ENCODE measurements around the gene KIAA1958. TPM values are rescaled to one million over a fixed set of nuclear protein-coding genes. Genes with fewer than 3 reads are reported as not detected.
"Not testable (repeated sequence)": the region's sequence is repeated elsewhere in the genome, so short reads cannot be mapped to it uniquely, and the experiment has no call there.

KIAA1958 gene
- total and polyA plus RNA-seq, 2 donors from 2014 or later = 2.6 to 15.3 TPM

DNA sequence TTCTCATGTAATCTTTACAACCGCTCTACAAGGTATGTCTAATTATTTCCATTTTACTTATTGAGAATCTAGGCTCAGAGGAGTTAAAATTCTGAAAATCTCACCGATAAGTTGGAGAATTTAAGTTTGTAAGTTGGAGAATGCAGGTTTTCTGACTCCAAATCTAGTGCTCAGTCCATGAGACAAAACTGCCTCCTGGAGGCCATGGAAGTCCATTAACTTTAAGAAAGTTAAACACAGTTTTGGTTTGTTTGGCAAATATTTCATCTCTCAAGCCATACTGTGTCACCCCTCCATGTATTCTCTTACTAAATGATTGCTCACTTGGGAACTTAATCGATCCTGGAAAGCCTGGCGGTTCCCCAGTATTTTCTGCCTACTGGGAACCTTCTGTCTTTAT, 178.7 kb downstream of the KIAA1958 start:
- H3K4me3 ChIP-seq (ENCODE audit: low read length in 3 of 3) = no peak overlapping the region
- H3K4me1 ChIP-seq (ENCODE audit: control insufficient read depth in 2 of 3, insufficient read depth in 2 of 3, low read depth in 1 of 3, low read length in 3 of 3) = no peaks in the 10 kb centered on the region
- intact Hi-C loops (cut with DNase I) = no loop called here
- H3K9ac ChIP-seq (ENCODE audit: low read length in 3 of 3) = no peak overlapping the region
- H3K27ac ChIP-seq (ENCODE audit: low read depth in 2 of 2, low read length in 2 of 2) = no peak overlapping the region
- DNase-seq (no peak), FAIRE-seq (no peak)
- H3K27me3 ChIP-seq (ENCODE audit: control insufficient read depth, insufficient read depth, low read length) = no peaks in the 10 kb centered on the region
- peak; percentile 15 for TF ChIP-seq CTCF (IDR thresholded peaks at IDR 0.05; ENCODE audit: borderline replicate concordance, extremely low read depth, insufficient read depth)
- peaks cover 0 to 1% (median 0%) of the 10 kb centered on the region in 3 donors for H3K36me3 ChIP-seq (ENCODE audit: control insufficient read depth in 2 of 3, insufficient read depth in 3 of 3, low read length in 3 of 3)
- H3K9me3 ChIP-seq (ENCODE audit: control insufficient read depth in 2 of 3, insufficient read depth in 1 of 3, low read length in 3 of 3) = no peaks in the 10 kb centered on the region

GRCh38 chr9:112669326-112669725, 182.7 kb downstream of the KIAA1958 start:
- no peaks in the 10 kb centered on the region for H3K36me3 ChIP-seq (ENCODE audit: control insufficient read depth in 2 of 3, insufficient read depth in 3 of 3, low read length in 3 of 3)
- no peak for TF ChIP-seq CTCF (IDR thresholded peaks at IDR 0.05; ENCODE audit: borderline replicate concordance, extremely low read depth, insufficient read depth)
- no peaks in the 10 kb centered on the region for H3K27me3 ChIP-seq (ENCODE audit: control insufficient read depth, insufficient read depth, low read length)
- no peaks in the 10 kb centered on the region for H3K9me3 ChIP-seq (ENCODE audit: control insufficient read depth in 2 of 3, insufficient read depth in 1 of 3, low read length in 3 of 3)
- no peaks in the 10 kb centered on the region for H3K4me1 ChIP-seq (ENCODE audit: control insufficient read depth in 2 of 3, insufficient read depth in 2 of 3, low read depth in 1 of 3, low read length in 3 of 3)
- intact Hi-C loops (cut with DNase I) = no loop called here
- FAIRE-seq = no peak
- no peak overlapping the region for H3K9ac ChIP-seq (ENCODE audit: low read length in 3 of 3)
- no peak overlapping the region for H3K27ac ChIP-seq (ENCODE audit: low read depth in 2 of 2, low read length in 2 of 2)
- DNase-seq = no peak
- no peak overlapping the region for H3K4me3 ChIP-seq (ENCODE audit: low read length in 3 of 3)

GRCh38 chr9:112670991-112671625, 184.5 kb downstream of the KIAA1958 start:
- Histone ChIP-seq H3K4me3 (ENCODE audit: low read length in 3 of 3) (no peak overlapping the region), H3K4me1 (ENCODE audit: control insufficient read depth in 2 of 3, insufficient read depth in 2 of 3, low read depth in 1 of 3, low read length in 3 of 3) (no peaks in the 10 kb centered on the region), H3K27me3 (ENCODE audit: control insufficient read depth, insufficient read depth, low read length) (no peaks in the 10 kb centered on the region), H3K9me3 (ENCODE audit: control insufficient read depth in 2 of 3, insufficient read depth in 1 of 3, low read length in 3 of 3) (no peaks in the 10 kb centered on the region), H3K9ac (ENCODE audit: low read length in 3 of 3) (no peak overlapping the region), H3K27ac (ENCODE audit: low read depth in 2 of 2, low read length in 2 of 2) (no peak overlapping the region), H3K36me3 (ENCODE audit: control insufficient read depth in 2 of 3, insufficient read depth in 3 of 3, low read length in 3 of 3) (no peaks in the 10 kb centered on the region)
- no peak for TF ChIP-seq CTCF (IDR thresholded peaks at IDR 0.05; ENCODE audit: borderline replicate concordance, extremely low read depth, insufficient read depth)
- no peak for FAIRE-seq
- intact Hi-C loops (cut with DNase I) = no loop called here
- DNase-seq = peak in 1 of 5 donors; percentile 16

- H3K9me3 ChIP-seq (ENCODE audit: control insufficient read depth in 2 of 3, insufficient read depth in 1 of 3, low read length in 3 of 3); H3K4me1 ChIP-seq (ENCODE audit: control insufficient read depth in 2 of 3, insufficient read depth in 2 of 3, low read depth in 1 of 3, low read length in 3 of 3); H3K9ac ChIP-seq (ENCODE audit: low read length in 3 of 3); H3K27ac ChIP-seq (ENCODE audit: low read depth in 2 of 2, low read length in 2 of 2); DNase-seq; H3K4me3 ChIP-seq (ENCODE audit: low read length in 3 of 3); H3K36me3 ChIP-seq (ENCODE audit: control insufficient read depth in 2 of 3, insufficient read depth in 3 of 3, low read length in 3 of 3); intact Hi-C loops (cut with DNase I); FAIRE-seq; H3K27me3 ChIP-seq (ENCODE audit: control insufficient read depth, insufficient read depth, low read length): not testable (repeated sequence)
These were observed 186.6 kb downstream of the KIAA1958 start for GRCh38 chr9:112673221-112673620.
